Activated CD8-positive, alpha-beta memory T cell treated with anti-CD3 and anti-CD28 coated beads, Interleukin-2, amount 50 U/mL, for 1 hour (primary cell): ENCODE data around the gene FGF12.

Experiments
- DNase-seq: peaks from one replicate; pipeline ENCODE4 v3.0.0-alpha.2; 2020; ENCODE audit errors: extremely low read depth

Gene FGF12

DNA sequence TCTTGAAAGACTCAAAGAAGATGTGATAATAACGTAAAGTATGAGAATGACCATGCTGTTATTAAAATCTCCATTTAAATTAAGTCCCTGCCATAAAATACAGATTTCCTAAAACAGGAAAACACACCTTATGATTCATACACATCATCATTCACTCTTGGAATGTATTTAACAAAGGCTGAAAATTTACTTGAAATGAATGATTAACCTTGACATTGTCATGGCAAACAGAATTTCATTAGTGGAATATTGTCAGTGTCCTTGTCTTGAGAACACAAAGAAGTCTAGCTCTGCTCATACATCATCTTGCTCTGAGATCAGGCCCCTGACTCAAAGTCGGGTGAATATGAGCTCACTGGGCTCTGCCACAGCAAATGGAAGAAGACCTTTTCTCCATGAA is 313.9 kb downstream of the FGF12 start:
- DNase-seq, result no peak

DNA sequence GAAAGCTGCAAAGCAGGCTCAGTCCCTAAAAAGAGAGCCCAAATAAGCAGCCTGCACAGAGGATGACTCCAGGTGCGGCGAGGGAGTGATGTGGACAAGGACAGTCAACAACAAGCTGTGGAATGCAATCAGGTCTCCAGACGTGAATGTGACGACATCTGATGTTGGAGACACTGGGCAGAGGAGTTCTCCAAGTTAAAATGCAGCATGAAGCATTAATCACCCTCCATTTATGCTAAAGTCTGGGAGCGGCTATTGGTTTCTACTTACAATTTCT is 316.7 kb downstream of the FGF12 start:
- no peak for DNase-seq

DNA sequence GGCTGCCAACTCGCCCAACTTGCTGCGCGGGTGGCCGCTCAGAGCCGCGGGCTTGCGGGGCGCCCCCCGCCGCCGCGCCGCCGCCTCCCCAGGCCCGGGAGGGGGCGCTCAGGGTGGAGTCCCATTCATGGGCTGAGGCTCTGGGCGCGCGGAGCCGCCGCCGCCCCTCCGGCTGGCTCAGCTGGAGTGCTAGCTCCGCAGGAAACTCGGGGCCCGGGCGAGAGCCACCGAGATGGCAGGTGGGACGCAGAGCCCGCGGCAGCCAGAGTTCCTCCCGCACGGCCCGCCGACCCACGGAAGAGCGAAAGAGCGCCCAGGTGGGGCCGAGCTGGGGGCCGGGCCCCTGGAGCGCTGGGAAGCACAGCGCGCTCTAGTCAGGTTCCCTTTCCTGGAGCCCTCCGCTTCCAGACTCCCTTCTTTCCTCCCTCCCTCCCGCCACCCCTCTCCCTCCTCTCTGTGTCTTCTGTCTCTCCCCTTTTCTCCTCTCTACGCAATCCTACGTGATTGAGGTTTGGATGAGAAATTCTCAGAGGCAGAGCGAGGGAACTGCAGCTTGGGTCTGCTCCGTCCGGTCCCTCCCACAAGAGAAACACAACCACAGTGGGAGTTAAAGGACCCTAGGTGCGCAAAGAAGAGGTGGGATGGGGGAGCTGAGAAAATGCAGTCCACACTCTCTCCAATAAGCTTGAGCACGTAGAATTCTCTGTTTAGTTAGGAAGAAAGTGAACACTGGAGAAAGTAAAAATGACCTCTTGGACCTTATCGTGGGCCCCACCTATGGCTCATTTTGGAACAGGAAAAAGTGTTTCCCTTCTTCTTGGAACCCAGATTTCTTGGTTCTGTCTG is 317.3 kb downstream of the FGF12 start:
- no peak for DNase-seq

DNA sequence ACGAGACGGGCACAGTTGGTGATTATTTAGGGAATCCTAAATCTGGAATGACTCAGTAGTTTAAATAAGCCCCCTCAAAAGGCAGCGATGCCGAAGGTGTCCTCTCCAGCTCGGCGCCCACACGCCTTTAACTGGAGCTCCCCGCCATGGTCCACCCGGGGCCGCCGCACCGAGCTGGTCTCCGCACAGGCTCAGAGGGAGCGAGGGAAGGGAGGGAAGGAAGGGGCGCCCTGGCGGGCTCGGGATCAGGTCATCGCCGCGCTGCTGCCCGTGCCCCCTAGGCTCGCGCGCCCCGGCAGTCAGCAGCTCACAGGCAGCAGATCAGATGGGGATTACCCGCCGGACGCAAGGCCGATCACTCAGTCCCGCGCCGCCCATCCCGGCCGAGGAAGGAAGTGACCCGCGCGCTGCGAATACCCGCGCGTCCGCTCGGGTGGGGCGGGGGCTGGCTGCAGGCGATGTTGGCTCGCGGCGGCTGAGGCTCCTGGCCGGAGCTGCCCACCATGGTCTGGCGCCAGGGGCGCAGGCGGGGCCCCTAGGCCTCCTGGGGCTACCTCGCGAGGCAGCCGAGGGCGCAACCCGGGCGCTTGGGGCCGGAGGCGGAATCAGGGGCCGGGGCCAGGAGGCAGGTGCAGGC is 318.0 kb downstream of the FGF12 start:
- no peak for DNase-seq

DNA sequence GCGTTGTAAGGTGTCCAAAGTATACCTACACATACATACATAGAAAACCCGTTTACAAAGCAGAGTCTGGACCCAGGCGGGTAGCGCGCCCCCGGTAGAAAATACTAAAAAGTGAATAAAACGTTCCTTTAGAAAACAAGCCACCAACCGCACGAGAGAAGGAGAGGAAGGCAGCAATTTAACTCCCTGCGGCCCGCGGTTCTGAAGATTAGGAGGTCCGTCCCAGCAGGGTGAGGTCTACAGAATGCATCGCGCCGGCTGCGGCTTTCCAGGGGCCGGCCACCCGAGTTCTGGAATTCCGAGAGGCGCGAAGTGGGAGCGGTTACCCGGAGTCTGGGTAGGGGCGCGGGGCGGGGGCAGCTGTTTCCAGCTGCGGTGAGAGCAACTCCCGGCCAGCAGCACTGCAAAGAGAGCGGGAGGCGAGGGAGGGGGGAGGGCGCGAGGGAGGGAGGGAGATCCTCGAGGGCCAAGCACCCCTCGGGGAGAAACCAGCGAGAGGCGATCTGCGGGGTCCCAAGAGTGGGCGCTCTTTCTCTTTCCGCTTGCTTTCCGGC is 318.6 kb downstream of the FGF12 start:
- no peak for DNase-seq

DNA sequence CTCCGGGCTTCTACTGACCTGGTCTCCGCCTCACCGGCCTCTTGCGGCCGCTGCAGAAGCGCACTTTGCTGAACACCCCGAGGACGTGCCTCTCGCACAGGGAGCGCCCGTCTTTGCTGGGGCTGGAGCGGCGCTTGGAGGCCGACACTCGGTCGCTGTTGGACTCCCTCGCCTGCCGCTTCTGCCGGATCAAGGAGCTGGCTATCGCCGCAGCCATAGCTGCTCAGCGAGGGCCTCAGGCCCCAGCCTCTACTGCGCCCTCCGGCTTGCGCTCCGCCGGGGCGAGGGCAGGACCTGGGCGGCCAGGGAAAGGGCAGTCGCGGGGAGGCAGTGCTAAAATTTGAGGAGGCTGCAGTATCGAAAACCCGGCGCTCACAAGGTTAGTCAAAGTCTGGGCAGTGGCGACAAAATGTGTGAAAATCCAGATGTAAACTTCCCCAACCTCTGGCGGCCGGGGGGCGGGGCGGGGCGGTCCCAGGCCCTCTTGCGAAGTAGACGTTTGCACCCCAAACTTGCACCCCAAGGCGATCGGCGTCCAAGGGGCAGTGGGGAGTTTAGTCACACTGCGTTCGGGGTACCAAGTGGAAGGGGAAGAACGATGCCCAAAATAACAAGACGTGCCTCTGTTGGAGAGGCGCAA is 319.2 kb downstream of the FGF12 start:
- no peak for DNase-seq

DNA sequence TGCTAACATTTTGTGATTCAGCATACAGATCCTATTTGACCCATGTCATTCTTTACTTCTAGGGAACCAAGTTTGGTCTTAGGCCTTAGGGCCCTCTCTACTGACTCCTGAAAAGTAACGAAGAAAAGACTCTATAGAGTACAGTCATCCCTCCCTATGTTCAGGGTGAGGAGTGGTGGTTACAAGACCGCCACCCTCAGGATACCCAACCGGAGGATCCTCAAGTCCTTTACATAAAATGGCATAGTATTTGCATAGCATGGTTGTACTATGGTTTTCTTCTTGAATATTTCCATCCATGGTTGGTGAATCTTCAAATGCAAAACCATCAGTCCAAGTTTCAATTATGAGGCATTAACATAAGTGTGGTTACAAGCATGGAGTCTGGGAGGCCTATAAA is 327.6 kb downstream of the FGF12 start:
- no peak for DNase-seq

DNA sequence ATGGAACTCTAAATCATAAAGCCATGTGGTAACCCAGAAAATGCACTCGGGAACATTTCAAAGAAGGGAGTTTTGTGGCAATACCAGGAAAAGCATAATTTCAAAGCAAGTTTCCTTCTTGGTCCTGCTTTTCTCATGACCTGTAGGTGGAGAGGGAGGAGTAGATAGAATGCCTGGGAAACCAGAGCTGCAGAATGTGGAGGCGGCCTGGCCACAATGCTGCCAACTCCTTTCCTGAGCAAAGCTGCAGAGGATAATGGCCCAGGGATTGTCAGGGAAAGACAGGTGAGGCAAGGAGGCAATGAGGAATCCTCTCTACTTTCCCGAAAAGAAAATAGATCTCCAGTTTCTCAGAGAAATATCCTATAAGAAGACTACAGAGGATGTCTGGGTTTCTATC is 330.3 kb downstream of the FGF12 start:
- DNase-seq, result no peak

DNA sequence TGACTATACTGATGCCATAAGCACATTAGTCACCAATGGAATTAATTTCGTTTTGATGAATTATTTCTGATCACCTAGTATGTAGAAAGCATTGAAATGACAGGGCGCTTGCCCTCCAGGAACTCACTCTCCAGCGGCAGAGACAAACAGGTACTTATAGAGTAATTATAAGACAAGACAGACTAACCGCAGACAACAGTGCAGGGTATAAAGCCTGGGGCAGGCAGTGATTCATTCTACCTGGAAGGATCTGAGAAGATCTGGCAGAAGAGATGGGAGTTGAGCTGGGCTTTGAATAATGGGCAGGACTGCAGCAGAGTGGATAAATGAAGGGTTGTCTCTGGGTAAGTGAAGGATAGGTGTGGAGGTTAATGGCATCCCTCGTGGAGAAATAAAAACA is 331.8 kb downstream of the FGF12 start:
- DNase-seq, result no peak

DNA sequence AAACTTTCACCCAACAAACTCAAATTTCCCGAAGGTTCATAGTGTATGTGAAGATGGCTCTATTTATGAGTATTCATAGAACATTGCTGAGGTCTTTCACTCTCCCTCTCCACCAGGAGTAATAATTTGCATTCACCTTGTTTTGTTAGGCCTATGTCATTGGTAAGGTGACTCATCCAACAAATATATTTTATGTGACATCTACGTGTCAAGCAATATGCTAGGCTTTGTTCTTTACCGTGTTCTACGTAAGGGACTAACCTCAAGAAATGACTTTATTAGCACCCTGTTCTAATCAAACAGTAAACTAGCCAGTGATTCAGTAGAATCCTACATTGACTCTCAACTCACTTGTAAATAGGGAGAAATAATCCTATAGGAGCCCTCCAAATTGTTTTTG is 334.4 kb downstream of the FGF12 start:
- DNase-seq, result no peak

DNA sequence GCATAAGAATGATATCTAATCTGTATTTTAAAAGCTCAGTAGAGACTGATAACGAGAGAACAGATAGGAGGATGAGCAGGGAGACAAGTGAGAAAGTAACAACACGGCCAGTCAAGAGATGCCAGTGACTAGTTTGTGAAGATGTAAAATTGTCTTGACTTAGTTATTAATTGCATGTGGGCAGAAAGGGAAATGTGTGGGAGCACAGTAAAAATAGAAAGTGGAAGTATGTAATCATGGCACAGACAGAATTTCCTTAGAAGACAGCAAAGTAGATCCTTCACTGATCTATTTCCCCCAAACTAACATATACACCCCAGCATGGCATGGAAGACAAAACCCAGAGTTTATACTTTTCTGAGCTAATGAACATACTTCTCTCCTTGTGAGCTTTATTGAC is 344.5 kb downstream of the FGF12 start:
- DNase-seq, result no peak

DNA sequence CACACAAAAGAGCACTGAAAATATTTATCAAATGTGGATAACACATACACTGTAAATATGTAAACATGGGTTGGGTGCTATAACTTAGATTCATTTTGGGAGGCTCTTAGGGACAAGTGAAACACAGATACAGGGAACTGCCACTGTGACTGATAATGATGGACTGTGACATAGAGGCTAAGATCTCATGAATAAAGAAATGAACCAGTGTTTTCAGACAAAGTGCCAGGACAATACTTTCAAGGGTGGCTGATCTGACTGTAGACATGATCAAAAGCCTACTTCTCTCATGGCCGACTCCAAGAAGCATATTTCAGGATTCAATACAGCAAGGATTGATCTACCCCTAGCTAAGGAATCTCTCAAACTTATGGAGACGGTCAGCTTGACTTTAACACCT is 353.8 kb downstream of the FGF12 start:
- DNase-seq, result no peak

DNA sequence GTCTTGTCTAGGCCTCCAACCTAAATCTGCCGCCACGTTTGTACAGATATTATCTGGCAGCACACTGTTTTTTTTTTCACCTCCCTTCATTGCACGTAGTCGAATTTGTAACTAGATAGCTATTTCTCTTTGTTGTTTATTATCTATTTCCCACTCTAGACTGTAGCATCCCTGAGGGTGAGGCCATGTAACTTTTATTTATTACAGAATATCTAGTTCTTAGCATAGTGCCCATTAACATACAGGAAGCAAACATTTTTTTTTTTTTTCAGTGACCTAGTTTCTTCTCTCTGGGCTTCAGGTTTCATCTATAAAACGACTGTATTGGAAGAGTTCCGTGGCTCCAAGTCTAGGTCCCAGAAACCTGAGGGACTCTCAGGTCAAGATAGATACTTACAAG is 354.3 kb downstream of the FGF12 start:
- no peak for DNase-seq

DNA sequence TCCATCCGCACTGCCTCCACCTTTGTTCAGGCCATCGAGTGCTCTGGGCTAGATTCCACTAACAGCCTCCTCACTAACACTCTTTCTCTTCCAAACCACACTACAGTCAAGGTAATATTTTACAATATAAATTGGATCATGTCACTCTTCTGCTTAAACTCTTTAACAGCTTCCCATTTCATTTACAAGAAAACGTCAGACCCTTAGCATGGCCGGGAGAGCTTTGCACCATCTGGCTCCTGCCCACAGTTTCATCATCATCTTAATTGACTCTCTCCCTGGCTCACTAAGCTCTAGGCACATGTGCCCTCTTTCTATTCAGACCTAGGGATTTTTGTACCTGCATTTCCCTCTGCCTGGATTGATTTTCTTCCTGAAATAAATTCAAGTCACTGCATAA is 354.7 kb downstream of the FGF12 start:
- DNase-seq, result no peak

DNA sequence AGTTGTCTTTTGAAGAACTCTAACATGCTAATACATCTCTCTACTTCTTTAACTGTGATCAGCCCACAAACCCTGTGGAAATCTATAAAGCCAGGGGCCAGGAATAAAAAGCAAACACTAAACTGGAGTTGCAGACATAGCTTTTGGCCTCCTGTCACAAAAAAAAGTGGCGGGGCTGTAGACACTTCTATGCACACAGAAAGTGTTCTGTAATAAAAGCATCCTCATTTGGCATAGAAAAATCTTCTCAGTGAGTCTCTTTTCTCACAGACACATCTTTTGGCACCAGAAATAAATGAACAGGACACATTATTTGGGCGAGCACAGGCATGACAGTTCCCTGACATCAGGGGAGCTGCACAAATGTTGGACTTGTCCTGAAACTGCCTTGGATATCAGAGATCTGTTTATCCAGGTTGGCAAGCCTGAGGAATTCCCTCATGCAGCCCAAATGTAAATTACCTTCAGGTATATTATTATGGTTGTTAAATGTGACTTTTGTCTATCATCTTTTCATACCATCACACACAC is 355.4 kb downstream of the FGF12 start:
- no peak for DNase-seq

DNA sequence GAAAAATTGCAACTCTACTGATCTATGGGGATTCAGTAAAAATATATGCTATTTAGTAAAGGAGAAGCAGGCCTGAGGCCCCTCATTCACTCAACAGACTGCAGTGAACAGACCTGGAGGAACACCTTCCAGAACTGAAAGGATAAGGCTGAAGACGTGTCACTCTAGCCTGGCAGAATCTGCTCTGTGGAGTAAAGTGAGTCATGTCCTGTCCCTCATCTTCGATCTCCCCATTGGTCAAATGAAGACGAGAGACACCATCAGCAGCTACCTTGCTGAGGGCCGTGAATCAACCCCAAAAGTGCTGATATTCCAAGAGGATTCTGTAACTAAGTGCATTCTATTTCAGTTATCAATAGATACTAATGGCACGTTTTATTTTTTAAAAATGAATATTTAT is 359.7 kb downstream of the FGF12 start:
- no peak for DNase-seq

DNA sequence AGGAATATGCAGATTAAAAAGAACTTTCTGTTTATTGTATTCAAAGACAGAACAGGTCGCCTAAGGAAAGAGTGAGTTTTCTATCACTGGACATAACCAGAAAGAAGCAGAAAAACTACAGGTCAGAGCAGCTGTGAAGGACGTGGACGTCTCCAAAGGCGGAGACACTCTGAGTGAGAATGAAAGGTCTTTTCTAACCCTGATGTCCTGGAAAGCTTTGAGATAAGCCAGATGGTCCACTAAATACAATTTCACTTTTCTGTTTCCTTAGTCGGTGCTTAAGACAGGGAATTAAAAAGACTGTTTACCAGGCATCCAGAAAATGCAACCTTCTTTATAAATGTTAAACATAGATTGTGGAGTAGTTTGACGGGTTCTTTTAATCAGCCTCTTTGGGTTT is 360.4 kb downstream of the FGF12 start:
- no peak for DNase-seq

DNA sequence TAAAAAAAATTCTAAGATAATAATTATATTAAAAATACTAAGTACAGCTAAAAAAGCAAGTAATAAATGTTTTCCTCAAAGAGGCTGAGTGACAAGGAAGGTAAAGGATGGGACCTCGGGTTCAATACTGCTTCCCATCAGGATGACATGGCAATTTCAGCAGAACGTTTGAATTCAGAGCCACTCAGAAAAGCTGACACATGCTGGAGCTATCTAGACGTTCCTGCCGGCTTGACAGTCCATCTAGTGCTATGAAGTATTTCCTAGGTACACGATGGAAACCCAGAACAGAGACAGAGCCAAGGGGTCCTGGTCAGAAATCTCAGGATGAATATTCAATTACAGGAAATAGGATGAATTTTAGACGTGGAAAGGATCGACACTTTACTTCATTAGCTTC is 361.8 kb downstream of the FGF12 start:
- no peak for DNase-seq

DNA sequence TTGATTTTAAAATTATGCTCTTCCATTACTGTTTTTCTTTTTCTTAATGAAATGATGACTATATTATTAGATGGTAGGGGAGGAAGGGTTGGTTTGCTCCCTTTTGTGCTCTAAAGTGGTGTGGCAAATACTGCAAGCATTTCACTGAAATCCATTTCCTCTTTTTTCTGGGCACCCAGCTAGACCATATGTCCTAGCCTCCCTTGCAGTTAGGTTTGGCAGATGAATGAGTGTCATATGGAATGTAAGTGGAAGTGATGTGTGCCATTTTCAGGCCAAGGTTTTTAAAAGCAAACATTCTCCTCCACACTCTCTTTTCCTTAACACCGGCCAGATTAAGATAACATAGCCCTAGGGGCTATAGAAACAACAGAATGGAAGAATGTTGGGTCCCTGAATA is 363.0 kb downstream of the FGF12 start:
- no peak for DNase-seq

DNA sequence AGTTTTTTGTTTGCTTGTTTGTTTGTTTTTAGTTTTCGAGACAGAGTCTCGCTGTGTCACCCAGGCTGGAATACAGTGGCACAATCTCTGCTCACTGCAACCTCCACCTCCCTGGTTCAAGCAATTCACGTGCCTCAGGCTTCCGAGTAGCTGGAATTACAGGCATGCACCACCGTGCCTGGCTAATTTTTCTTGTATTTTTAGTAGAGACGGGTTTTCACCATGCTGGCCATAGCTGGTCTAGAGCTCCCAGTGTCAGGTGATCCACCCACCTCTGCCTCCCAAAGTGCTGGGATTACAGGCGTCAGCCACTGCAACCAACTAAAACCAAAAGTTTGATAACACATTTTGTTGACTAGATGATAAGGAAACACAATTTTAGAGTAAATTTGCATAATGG is 372.7 kb downstream of the FGF12 start:
- DNase-seq, result no peak

DNA sequence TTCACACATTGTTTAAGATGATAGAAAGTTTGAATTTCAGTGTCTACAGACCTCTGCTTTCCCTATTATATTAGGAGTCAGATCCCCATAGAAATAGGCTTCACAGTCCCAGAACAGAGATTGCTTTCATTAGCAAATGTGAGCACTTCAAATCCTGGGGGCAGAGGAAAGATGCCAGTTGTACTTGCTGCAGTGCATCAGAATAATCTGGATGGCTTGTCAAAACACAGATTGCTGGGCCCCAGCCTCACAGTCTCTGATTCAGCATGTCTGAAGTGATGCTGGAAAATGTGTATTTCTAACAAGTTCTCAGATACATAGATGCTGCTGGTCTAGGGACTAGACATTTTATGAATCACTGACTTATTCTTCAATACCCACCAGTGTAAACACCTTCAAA is 375.2 kb downstream of the FGF12 start:
- no peak for DNase-seq

DNA sequence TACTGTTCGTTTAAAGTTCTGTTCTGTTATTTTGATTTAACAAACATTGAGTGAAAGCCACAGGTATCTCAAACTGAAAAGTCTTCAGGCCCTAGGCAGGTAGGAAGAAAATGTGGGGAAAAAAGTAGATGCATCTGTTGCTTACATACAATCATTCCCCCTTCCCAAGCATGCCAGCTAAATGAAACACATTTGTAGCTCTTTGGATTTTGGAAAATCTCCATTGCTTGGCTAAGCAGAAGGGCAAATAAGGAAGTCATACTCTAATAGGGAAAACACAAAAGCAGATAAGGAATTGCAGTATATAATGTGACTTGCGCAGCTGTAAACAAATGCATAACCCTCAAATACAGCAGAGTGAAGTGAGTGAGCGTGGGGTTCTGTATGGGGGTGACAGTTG is 375.9 kb downstream of the FGF12 start:
- no peak for DNase-seq

DNA sequence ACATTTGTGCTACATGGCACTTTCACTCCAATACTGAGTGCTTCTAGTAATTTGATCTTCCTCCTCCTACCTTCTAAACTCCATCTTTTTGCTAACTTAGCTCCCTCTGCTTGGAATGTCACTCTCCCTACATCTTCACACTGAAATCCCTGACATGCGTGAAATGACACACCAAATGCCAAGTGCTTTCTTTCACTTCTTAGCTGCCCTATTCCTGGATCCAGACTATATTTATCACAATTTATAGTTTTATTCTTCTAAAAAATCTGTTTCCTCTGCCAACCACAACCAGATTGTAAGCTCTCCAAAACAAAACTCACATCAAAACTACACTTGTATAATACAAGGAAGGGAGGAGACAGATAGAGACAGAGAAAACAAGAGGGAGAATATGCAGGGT is 387.3 kb downstream of the FGF12 start:
- no peak for DNase-seq
